Activated CD4-positive, alpha-beta memory T cell treated with anti-CD3 and anti-CD28 coated beads, Interleukin-2, amount 10 ng/mL, durations not matched to agents 7 days and 5 days (primary cell): ENCODE measurements around the gene GK2. TPM values are rescaled to one million over a fixed set of nuclear protein-coding genes. Genes with fewer than 3 reads are reported as not detected.

Experiments
- CTCF ChIA-PET: fragments of 350-600 bp; sonication (Branson Sonifier 250); formaldehyde crosslinking; loops from one replicate; lab custom pipeline; 2021; ENCODE audit warnings: antibody characterized with exemption, inconsistent platforms; lab: Charles Lee
- POLR2A ChIA-PET: fragments of 350-600 bp; sonication (Branson Sonifier 250); formaldehyde crosslinking; loops from one replicate; lab custom pipeline; 2021; ENCODE audit warnings: antibody characterized with exemption; lab: Charles Lee
- DNase-seq: peaks from one replicate; pipeline ENCODE4 v3.0.0-alpha.2; 2020
- H3K27ac Mint-ChIP-seq: one replicate; pipeline ENCODE4 v1.8.0; 2021; ENCODE audit warnings: mild to moderate bottlenecking, mixed read lengths
- H3K27me3 Mint-ChIP-seq: one replicate; pipeline ENCODE4 v1.8.0; 2021; ENCODE audit warnings: mixed read lengths
- H3K36me3 Mint-ChIP-seq: one replicate; pipeline ENCODE4 v1.8.0; 2021; ENCODE audit warnings: low read depth, mixed read lengths
- H3K4me1 Mint-ChIP-seq: one replicate; pipeline ENCODE4 v1.8.0; 2021; ENCODE audit warnings: mixed read lengths
- H3K4me3 Mint-ChIP-seq: one replicate; pipeline ENCODE4 v1.8.0; 2021; ENCODE audit warnings: mild to moderate bottlenecking, mixed read lengths
- H3K9me3 Mint-ChIP-seq: one replicate; pipeline ENCODE4 v1.8.0; 2021; ENCODE audit warnings: mixed read lengths
- total RNA-seq, 2 experiments: library from RNA; stranded (reverse); gene quantifications; one replicate each; pipeline ENCODE4 v1.2.3, GENCODE V29; 2021

The GK2 gene
- not detected for total RNA-seq

DNA sequence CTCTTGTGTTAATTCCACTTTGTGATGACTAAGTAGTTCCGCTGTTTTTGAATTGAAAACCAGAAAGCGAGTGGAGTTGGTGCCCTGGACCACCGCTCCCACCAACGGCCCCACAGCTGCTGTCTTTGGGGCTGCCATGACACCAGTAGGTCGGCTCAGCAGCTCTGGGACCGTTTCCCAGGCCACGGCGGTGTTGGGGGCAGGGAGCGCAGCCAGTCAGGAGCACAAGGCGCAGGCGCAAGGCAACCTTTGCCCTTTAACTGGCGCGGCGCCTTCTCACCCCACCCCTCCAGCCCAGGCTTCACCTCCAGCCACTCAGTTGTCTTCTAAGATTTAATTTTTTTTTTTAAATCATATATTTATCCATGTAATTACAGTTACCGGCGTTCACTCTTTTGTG is at the start of gene GK2:
GK2 (minus strand) TSS at position 166 of the 400 bp plus-strand sequence; CDS start at position 138, 28 bp downstream.
- no peak within 1 kb of the TSS for H3K4me3 Mint-ChIP-seq
- no peaks in the 10 kb centered on the region for H3K9me3 Mint-ChIP-seq
- ChIA-PET POLR2A (no interaction called here), CTCF (no interaction called here)
- H3K27me3 Mint-ChIP-seq: no peaks in the 10 kb centered on the region
- H3K4me1 Mint-ChIP-seq: no peaks in the 10 kb centered on the region
- no peaks in the 10 kb centered on the region for H3K36me3 Mint-ChIP-seq
- no peak within 1 kb of the TSS for H3K27ac Mint-ChIP-seq
- no peak for DNase-seq

GRCh38 chr4:79455216-79455615 is 47.2 kb upstream of the GK2 start:
- Mint-ChIP-seq H3K4me3 (no peak overlapping the region), H3K36me3 (no peaks in the 10 kb centered on the region), H3K27ac (no peak overlapping the region), H3K9me3 (no peaks in the 10 kb centered on the region), H3K27me3 (no peaks in the 10 kb centered on the region), H3K4me1 (no peaks in the 10 kb centered on the region)
- DNase-seq: no peak
- ChIA-PET POLR2A (no interaction called here), CTCF (no interaction called here)

DNA sequence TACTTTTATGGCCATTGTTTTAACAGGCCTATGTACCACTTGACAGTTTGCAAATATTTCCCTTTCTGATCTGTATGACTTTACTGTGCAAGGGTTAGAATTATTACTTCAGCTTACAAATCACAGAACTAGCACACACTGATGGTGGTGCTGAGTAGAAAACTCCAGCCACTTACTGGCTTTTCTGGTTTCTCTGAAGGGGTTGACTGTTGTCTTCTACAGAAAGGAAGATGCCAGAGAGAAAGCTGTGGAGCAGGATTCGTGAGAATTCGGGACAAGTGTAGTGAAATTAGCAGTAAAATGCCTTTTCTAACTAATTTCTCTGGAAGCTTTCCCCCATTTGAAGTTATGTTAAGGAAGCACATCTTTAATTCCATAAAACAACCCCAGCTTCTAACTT is 46.6 kb upstream of the GK2 start:
- DNase-seq: no peak
- Mint-ChIP-seq H3K9me3 (no peaks in the 10 kb centered on the region), H3K4me3 (no peak overlapping the region), H3K27me3 (no peaks in the 10 kb centered on the region), H3K4me1 (no peaks in the 10 kb centered on the region), H3K36me3 (no peaks in the 10 kb centered on the region), H3K27ac (no peak overlapping the region)
- POLR2A ChIA-PET: no interaction called here
- CTCF ChIA-PET: no interaction called here

DNA sequence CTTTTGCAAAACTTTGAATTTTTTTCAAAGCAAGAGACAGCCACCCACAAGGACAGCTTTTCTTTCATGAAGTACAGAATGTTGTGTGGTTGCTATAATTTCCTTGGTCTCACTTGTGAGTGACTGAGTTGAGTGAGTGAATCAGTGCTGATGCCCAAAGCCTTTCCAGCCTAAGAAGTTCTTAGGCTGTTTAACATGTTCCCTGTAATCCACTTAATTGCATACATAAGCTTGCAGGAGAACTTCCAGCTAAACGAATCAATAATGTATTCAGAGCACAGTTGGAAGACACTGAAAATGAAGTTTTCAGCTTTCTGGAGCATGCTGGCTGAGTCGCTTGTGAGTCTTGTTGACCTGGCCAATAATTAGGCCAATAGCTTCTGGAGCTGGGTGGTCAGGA is 42.0 kb upstream of the GK2 start:
- no peak for DNase-seq
- H3K27me3 Mint-ChIP-seq: no peaks in the 10 kb centered on the region
- ChIA-PET CTCF (no interaction called here), POLR2A (no interaction called here)
- H3K4me3 Mint-ChIP-seq: no peak overlapping the region
- H3K9me3 Mint-ChIP-seq: no peaks in the 10 kb centered on the region
- no peaks in the 10 kb centered on the region for H3K4me1 Mint-ChIP-seq
- no peaks in the 10 kb centered on the region for H3K36me3 Mint-ChIP-seq
- H3K27ac Mint-ChIP-seq: no peak overlapping the region

DNA sequence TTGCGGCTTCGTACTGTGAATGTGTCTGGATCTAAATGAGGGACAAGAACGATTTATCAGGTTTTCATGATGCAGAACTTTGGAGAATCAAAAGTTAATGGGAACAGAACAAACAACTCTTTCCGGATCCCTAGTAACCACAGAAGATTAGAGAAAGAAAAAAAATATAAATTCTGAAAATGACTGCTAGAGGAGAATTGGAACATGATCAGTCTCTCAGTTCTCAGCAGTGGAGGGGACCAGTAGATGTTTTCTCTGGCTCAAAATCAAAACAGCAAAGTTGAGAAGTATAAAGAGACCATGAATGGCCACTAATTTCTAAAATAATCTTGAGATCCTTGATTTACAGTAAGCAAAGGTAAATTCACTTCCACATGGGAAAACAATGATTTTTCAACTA is 38.1 kb upstream of the GK2 start:
- H3K27ac Mint-ChIP-seq: no peak overlapping the region
- no peaks in the 10 kb centered on the region for H3K9me3 Mint-ChIP-seq
- DNase-seq: no peak
- no peaks in the 10 kb centered on the region for H3K36me3 Mint-ChIP-seq
- no peaks in the 10 kb centered on the region for H3K27me3 Mint-ChIP-seq
- no peak overlapping the region for H3K4me3 Mint-ChIP-seq
- no peaks in the 10 kb centered on the region for H3K4me1 Mint-ChIP-seq
- ChIA-PET POLR2A (no interaction called here), CTCF (no interaction called here)

GRCh38 chr4:79445371-79445781 is 37.3 kb upstream of the GK2 start:
- H3K4me1 Mint-ChIP-seq: no peaks in the 10 kb centered on the region
- DNase-seq: no peak
- ChIA-PET CTCF (no interaction called here), POLR2A (no interaction called here)
- H3K27me3 Mint-ChIP-seq: no peaks in the 10 kb centered on the region
- no peaks in the 10 kb centered on the region for H3K36me3 Mint-ChIP-seq
- no peak overlapping the region for H3K4me3 Mint-ChIP-seq
- H3K9me3 Mint-ChIP-seq: no peaks in the 10 kb centered on the region
- H3K27ac Mint-ChIP-seq: no peak overlapping the region

DNA sequence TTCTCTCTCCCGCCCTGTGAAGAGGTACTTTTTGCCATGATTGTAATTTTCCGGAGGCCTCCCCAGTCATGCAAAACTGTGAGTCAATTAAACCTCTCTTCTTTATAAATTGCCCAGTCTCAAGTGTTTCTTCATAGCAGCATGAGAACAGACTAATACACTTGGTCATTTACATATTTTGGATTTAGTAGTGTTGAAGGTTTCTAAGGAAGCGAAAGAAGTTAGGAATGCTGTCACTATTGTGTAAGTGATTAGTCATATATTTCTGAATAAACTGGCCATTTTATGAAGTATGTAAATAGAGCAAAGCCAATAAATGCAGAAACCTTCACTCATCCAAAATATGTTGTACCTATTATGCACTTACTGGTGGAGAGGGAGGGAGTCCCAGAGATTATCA is 34.4 kb upstream of the GK2 start:
- DNase-seq: no peak
- Mint-ChIP-seq H3K27me3 (no peaks in the 10 kb centered on the region), H3K4me1 (no peaks in the 10 kb centered on the region), H3K27ac (no peak overlapping the region), H3K4me3 (no peak overlapping the region), H3K9me3 (no peaks in the 10 kb centered on the region), H3K36me3 (no peaks in the 10 kb centered on the region)
- CTCF ChIA-PET: no interaction called here
- POLR2A ChIA-PET: no interaction called here

GRCh38 chr4:79439489-79439888 is 31.5 kb upstream of the GK2 start:
- Mint-ChIP-seq H3K27me3 (no peaks in the 10 kb centered on the region), H3K4me1 (no peaks in the 10 kb centered on the region), H3K4me3 (no peak overlapping the region), H3K27ac (no peak overlapping the region), H3K36me3 (no peaks in the 10 kb centered on the region), H3K9me3 (no peaks in the 10 kb centered on the region)
- ChIA-PET CTCF (no interaction called here), POLR2A (no interaction called here)
- DNase-seq: no peak

DNA sequence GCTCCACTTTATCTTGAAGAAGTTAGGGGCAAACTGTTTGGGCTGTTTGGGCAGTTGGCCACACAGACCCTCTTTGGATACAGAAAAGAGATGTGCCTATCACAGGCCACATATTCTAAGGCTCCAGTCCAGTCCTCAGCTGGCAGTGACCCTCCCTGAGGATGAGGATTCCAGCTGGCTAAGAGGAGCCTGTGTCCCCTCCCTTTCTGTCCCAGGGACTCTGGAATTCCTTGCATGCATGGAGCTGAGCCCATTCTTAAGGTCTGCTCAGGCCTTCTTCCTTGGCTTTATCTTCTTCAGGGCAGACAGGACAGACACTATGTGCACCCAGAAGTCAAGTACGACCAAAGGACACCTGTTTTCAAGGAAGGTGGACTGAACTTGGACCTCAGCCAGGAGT is 23.8 kb upstream of the GK2 start:
- POLR2A ChIA-PET: no interaction called here

GRCh38 chr4:79429113-79429903 is 21.3 kb upstream of the GK2 start:
- no peaks in the 10 kb centered on the region for H3K36me3 Mint-ChIP-seq
- H3K4me1 Mint-ChIP-seq: no peaks in the 10 kb centered on the region
- H3K9me3 Mint-ChIP-seq: no peaks in the 10 kb centered on the region
- no peak overlapping the region for H3K4me3 Mint-ChIP-seq
- POLR2A ChIA-PET: no interaction called here
- no peaks in the 10 kb centered on the region for H3K27me3 Mint-ChIP-seq
- no peak for DNase-seq
- H3K27ac Mint-ChIP-seq: no peak overlapping the region
- CTCF ChIA-PET: no interaction called here

More for the DNA sequence above, 23.8 kb upstream of the GK2 start:
- Mint-ChIP-seq H3K4me3 (no peak overlapping the region), H3K27me3 (no peaks in the 10 kb centered on the region), H3K9me3 (no peaks in the 10 kb centered on the region), H3K36me3 (no peaks in the 10 kb centered on the region), H3K27ac (no peak overlapping the region), H3K4me1 (no peaks in the 10 kb centered on the region)
- CTCF ChIA-PET: no interaction called here
- DNase-seq: no peak

DNA sequence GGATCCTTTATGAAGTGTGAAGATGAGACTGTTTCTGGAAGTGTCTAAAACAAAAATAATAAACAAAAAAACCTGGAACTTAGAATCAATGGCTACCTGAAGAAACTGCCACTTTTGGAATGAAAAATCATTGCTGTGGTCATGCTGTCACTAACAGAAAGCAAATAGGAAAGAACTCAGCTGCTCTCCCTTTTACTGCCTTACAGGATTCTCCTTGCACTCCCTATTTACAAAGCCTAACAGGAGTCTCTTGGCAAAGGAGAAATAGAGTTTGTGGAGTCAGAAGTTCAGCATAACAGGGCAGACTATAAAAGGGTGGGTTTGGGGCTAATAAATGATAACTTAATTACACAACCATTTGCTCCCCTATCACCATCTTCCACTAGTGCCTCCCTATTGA is 19.0 kb upstream of the GK2 start:
- Mint-ChIP-seq H3K27me3 (no peaks in the 10 kb centered on the region), H3K4me3 (no peak overlapping the region), H3K27ac (no peak overlapping the region), H3K4me1 (no peaks in the 10 kb centered on the region), H3K9me3 (no peaks in the 10 kb centered on the region), H3K36me3 (no peaks in the 10 kb centered on the region)
- ChIA-PET CTCF (no interaction called here), POLR2A (no interaction called here)
- no peak for DNase-seq

DNA sequence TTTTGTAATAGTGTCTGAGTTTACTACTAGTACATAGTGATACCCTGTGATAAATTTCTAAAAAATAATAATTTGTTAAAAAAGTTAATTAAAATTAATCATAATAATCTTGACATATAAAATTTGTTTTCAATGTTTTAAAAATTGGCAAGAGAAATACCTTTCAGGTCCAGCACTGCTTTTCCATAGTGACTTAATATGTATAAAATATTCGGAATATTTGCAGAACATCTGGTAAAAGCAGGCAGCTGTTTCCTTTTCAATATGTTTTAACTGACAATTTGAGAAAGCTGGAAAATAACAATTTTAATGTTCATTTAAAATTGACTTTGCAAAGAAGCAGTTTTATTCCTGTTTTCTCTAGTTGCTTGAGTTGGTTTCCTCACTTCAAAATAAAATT is 17.6 kb upstream of the GK2 start:
- Mint-ChIP-seq H3K9me3 (no peaks in the 10 kb centered on the region), H3K27ac (no peak overlapping the region), H3K4me1 (no peaks in the 10 kb centered on the region), H3K27me3 (no peaks in the 10 kb centered on the region), H3K36me3 (no peaks in the 10 kb centered on the region), H3K4me3 (no peak overlapping the region)
- ChIA-PET POLR2A (no interaction called here), CTCF (no interaction called here)
- no peak for DNase-seq

DNA sequence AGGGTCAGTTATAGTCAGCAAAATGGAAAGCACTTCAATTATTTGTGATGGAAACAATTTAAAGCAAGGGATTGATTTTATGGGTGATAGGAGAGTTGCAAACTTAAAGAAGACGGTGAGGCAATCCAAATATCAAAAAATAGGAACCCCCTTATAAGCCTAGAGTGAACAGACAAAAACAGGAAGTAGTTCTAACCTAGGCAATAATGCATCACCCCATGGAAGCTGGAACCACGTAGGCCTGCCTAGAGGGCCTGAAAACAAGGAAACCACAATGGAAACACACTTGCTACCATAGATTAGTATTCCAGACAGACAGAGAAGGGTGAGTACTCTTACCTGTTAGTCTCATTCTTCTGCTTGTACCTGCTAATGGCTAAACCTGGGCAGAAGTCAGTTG is 13.5 kb upstream of the GK2 start:
- Mint-ChIP-seq H3K9me3 (no peaks in the 10 kb centered on the region), H3K36me3 (no peaks in the 10 kb centered on the region), H3K4me3 (no peak overlapping the region), H3K27me3 (no peaks in the 10 kb centered on the region), H3K4me1 (no peaks in the 10 kb centered on the region), H3K27ac (no peak overlapping the region)
- ChIA-PET CTCF (no interaction called here), POLR2A (no interaction called here)
- DNase-seq: no peak

DNA sequence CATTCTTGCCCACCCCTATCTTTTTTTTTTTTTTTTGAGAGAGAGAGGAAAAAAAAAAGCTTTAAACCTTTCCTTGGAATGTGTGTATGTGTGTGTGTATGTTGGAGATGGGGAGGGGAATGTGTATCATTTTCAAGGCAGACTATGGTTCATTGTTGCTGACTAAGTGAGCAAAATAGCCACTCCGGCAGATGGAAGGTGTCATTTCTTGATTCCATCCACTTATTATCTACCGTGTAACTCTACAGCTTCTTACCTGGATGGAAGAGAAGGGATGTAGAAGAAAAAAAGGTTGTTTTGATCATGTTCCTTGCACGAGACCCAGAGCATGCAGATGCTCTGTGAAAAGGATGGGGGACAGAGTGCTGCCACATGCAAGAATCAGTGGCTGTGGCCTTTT is 5.9 kb upstream of the GK2 start:
- Mint-ChIP-seq H3K4me3 (no peak overlapping the region), H3K9me3 (no peaks in the 10 kb centered on the region), H3K36me3 (no peaks in the 10 kb centered on the region), H3K27me3 (no peaks in the 10 kb centered on the region), H3K4me1 (no peaks in the 10 kb centered on the region), H3K27ac (no peak overlapping the region)
- DNase-seq: no peak
- ChIA-PET POLR2A (no interaction called here), CTCF (interaction anchor here (0.6 kb wide), 1 partner anchor 1656 kb away, joined by 3 read pairs; no protein-coding TSS in a partner anchor)
